ENCODE data around the gene ATOH8.

ATOH8 gene

DNA sequence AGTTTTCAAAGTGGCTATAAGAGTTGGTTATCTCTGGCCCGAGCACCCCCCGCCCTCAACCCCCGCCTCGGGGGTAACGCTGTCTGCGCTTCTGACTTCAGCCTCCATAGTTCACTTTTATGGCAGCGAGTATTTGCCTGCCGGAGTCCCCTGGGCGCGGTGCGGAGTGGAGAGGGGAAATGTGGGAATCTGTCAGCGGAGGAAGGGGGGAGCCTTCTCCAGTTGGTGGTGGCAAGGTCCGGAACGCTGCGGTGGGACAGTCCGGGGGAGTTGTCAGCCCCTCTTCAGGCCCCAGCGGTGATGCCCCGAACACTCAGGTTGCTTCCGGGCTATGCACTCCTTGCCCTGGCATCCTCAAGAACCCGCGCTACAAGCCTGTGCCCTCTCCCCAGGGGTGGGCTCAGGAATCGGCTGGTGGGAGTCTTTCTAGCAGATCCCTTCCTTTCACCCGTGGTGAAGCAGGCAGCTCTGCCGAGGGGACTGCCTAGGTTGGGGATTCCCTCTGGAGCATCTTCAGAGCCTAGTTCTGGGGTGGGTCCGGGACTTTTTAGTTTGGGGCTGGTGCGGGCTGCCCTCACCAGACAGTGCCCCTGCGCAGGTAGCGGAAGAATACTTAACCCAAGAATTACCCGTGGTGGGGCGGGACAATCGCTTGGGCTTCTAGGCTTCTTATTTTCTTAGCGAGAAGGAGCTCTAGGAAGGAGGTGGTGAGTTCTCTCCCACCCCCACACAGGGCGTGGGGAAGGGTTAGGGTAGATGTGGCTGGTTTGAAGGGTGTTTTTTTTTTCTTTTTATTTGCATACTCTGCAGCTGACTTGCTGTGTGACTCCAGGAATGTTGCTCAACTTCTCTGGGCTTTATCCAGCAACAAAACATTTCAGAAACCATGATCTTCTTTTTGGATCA lies 1.6 kb downstream of the ATOH8 start:
- DNase-seq, result no peak

GRCh38 chr2:85756195-85756594 lies 2.4 kb downstream of the ATOH8 start:
- no peak for DNase-seq

- no peak for DNase-seq
Measured at GRCh38 chr2:85756822-85757435, 3.1 kb downstream of the ATOH8 start.

DNA sequence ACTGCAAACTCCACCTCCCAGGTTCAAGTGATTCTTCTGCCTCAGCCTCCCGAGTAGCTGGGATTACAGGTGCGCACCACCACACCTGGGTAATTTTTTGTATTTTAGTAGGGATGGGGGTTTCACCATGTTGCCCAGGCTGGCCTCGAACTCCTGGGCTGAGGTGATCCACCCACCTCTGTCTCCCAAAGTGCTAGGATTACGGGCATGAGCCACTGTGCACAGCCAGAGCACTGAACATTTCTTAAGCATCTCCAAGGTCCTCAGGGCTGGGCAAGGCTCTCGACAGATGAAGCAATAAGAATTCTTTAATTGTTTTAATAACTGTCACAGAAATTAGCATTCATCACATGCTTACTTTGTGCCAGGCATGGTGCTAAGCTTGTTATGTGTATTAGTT lies 4.1 kb downstream of the ATOH8 start:
- DNase-seq, result no peak

GRCh38 chr2:85758361-85759256 lies 4.8 kb downstream of the ATOH8 start:
- no peak for DNase-seq

- no peak for DNase-seq
Measured at GRCh38 chr2:85759257-85759613, 5.4 kb downstream of the ATOH8 start.

DNA sequence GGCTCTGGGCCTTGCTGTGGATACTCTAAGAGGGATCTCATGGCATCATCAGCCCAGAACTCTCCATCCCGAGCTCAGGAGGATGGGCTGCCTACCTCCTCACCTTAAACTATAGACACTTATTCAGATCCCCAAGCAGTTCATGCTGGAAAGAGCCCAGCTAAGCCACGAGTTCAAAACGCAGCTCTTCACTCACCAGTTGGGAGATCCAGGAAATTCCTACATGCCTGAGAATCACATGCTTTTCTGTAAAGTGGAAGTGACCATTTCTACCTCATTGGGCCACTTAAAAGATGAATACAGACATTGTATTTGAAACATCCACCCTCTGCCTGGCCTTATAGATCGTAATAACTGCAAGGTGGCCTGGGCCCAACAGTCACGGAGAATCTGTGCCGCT lies 6.6 kb downstream of the ATOH8 start:
- DNase-seq, result no peak

DNA sequence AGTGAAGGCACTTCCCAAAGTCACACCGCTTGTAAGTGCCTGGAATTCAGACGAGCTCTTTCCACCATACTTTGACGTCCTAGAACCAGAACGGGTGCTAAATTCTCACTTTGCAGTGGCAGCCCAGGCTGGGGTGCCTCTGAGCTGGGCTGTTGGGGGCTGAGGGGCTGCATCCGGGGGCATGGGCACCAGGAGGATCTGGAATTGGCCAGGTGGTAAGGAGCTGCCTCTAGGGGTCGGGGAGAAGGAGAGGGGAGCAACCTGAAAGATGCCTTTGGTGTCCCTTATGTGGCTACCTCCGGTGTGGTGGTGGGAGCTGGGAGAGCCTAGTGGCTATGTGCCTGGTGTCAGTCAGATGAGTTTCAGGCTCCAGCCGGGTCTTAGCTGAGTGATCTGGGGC lies 7.1 kb downstream of the ATOH8 start:
- no peak for DNase-seq

- no peak for DNase-seq
Measured at GRCh38 chr2:85761512-85761944, 7.7 kb downstream of the ATOH8 start.

DNA sequence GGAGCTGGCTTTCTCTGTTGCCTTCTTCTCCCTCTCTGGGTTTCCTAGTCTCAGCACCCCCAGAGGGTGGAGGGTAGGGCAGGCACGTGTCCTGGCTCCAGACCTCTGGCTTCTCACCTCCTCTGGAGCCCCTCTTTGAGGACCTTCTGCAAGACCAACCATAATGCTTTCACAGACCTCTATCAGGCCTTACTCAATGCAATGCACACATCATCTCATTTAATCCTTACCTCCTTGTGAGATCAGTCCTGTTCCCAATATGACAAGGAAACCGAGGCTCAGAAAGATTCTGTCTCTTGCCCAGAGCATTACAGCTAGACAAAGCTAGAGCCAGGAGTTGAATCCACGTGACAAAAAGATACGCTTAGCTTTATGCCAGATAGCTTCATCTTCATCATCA lies 8.2 kb downstream of the ATOH8 start:
- no peak for DNase-seq

DNA sequence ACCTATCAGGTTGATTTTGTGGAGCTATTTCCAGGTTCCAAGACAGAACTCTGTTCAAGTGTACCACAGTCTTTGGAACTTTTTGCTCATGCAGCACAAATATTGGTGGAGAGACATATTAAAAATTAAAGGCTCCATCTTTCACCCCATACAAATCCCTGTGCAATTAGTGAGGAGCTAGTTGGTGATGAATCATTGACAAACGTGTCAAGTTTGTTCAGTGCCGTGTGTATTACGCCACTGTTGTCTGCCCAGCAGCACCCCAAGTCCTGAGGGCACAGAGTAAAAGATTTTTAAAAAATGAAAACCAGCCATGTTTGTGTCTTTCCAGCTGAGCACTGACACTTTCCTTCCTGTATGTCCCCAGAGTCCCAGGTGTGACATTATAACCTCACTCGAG lies 9.3 kb downstream of the ATOH8 start:
- DNase-seq, result no peak

DNA sequence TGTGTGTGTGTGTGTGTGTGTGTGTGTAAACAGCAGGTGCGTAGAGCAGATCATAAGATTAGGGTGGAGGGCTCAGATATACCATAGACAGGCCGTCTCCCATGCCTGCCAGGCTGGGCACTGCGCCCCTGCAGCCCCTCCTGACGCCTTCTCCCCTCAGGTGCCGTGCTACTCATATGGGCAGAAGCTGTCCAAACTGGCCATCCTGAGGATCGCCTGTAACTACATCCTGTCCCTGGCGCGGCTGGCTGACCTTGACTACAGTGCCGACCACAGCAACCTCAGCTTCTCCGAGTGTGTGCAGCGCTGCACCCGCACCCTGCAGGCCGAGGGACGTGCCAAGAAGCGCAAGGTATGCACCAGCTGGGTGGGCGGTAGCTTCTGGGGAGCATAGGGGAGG lies 10.0 kb downstream of the ATOH8 start:
- no peak for DNase-seq

DNA sequence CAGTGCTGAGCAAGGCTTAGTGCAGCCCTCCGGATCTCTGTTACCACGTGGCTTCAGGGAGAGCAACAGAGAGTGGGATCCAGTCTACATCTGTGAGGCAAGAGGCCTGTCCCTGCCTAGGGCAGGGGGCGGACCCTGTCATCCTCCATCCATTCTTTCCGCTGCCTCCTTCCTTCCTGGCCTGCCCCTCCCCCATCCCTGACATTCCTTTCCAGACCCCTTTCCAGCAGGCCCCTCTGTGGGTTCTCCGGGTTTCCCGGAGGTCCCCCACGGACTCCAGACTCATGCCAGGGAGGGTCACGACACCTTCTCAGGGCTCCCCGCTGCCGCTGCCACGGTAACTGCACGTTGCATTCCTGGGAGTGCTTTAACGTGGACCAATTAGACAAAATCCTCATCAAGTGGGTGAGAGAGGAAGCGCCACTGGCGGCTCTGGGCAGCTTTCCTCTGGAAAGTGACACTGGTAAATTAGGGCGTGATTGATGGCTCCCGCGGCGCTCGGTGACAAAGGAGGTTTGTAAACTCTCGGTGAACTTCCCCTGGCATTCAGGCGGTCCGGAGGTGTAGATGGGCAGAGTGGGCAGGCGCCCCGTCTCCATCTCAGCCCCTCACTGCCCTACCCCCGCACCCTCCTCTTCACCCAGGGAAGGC lies 11.4 kb downstream of the ATOH8 start:
- DNase-seq, result no peak

DNA sequence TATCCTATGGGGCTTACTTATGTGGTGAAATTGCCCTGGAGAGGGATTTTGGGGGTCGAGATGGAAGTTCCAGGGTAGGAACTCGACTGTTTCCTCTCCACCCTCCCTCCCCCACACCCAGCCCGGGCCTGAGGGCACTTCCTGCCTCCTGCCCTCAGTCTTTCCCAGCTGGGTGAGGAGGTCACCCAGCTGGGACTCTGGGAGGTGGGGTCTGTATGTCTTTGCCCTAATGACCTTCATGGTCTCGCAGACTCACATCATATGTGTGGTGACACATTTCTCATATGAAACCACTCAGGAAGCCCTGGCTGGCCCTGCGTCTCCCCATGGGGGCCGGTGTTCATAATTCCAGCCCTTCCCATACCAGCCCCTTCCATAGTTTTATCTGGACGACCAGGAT lies 12.4 kb downstream of the ATOH8 start:
- DNase-seq, result no peak

DNA sequence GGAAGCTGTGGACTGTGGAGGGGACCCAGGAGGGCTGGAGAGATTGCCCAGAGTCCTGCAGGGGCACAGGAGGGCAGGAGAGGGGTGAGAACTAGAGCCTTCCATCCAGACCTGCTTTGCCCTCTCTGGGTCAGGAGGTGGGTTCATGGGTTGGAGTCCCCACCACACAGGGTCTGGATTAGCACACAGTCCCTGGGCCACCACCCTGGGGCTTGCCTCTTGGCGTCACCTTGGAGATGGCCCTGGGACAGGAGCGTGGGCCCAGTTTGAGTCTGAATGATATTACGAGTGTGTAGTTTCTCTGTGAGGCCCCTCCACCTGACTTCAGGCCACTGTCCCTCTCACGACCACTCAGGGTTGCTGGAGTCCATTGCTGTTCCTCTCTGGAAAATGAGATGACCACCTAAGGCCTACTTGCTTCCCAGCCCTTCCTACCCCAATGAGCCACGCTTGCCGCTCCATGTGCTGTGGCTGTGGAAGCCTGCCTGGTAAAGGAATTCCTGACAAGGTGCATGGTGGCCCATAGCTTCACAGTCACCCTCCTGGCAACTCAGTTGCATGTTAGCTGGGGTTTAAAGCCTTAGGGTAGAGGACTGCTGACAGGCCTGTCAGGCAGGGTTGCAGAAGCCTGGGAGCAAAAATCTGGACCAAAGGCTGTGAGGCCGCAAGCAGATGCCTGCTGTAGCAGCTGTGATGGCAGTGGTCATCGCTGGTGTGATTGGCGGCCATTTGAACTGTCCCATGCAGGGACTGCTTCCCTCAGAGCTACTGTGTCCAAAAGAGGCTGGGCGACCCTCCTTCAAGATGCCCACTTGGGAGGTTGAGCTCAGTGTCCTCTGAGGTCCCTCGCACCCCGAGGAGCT lies 14.2 kb downstream of the ATOH8 start:
- no peak for DNase-seq

- no peak for DNase-seq
Measured at GRCh38 chr2:85768713-85769112, 14.9 kb downstream of the ATOH8 start.

DNA sequence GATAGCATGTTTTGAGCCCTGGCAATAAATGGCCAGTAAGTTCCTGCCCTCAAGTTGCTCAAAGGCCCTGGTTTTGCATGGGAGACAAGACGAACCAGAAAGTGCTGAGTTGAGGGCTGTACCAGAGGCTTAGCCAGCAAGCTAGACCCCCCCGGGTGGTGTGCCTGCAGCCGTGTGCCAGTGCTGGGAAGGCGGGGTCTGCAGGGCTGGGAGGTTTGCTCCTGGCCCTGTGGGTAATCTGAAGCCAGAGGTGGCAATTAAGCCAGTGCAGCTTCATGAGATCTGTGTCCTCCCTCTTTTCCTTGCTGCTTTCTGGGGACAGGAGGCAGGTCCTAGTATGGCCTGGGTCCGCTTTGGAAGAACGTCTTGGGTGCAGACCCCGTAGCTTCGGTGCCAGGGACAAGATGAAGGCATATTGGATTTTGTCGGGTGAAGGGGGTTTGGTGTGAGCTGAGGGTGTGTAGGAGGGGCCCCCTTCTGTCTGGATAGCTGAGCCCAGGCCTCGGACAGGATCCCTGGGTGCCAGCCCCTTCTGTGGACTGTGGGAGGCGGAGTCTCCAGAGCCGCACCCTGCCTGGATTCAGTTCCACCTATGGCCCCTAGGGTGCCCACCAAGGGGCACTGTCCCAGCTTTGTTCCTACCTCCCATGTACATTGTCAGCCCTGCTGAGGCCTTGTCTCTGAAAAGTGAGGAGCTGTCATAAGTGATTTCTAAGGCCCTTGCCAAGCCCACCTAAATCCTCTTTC lies 15.6 kb downstream of the ATOH8 start:
- no peak for DNase-seq

DNA sequence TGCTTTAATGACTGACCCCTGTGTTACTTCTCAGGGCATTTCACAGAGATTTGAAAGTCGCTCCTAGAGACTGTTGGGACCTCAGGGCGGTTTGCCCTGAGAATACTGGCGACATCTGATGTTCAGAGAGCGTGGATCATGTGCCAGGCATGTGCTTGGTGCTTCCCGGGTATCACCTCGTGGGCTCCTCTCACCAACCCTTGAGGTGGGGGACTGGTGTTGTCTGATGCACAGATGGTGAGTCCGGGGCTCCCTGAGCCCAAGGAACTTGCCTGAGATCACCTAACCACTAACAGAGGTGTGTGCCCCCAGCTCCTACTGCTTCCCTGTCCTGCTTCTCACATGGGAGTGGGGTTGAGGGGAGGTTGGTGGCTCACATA lies 16.2 kb downstream of the ATOH8 start:
- no peak for DNase-seq

GRCh38 chr2:85770369-85770768 lies 16.6 kb downstream of the ATOH8 start:
- DNase-seq, result no peak

- DNase-seq, result no peak
Measured at GRCh38 chr2:85770786-85771409, 17.1 kb downstream of the ATOH8 start.

DNA sequence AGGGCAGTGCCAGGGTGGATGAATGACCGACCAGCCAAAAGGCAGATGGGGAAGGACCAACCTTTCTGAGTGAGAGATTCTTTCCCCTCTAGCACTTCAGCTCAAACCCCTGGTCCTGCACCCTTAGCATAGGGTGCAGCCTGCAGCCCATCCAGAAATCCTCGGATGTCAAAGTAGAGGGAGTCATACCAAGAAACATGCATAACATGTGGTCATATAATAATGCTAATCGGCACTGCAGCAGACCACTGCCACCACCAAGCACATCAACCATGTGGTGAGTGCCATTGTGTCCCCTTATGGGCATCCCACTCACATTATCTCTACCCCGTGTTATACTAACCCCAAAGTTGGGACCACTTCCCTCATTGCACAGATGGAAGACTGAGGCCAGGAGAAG lies 17.7 kb downstream of the ATOH8 start:
- no peak for DNase-seq
